PC-9 (cell line): Measurements from ENCODE around the gene CD38. TPM values are rescaled to one million over a fixed set of nuclear protein-coding genes. Genes with fewer than 3 reads are reported as not detected.
A peak's percentile ranks its signal among the peaks of the same experiment; 100 is the strongest.

Source experiments
- BruUV-seq: library from RNA; stranded (reverse); fragments of 400-500 nt; replicated peaks from 2 replicates; lab custom pipeline; 2021; lab: Mats Ljungman, UMichigan
- CTCF ChIA-PET: fragments of 300-600 bp; sonication (Branson Sonifier 250); formaldehyde crosslinking; loops from one replicate; lab custom pipeline; 2022; ENCODE audit warnings: antibody characterized with exemption; lab: Charles Lee
- POLR2A ChIA-PET: fragments of 300-600 bp; sonication (Branson Sonifier 250); formaldehyde crosslinking; loops from one replicate; lab custom pipeline; 2022; ENCODE audit warnings: antibody characterized with exemption; ENCODE audit not compliant: unreplicated experiment; lab: Charles Lee
- DNase-seq, 2 experiments: peaks; one replicate each; pipeline versions ENCODE4 v3.0.0 to v3.0.0-alpha.2; 2015 to 2022; ENCODE audit warnings: mixed read lengths in 1 of 2
- H2AFZ ChIP-seq: fragments of 200-600 bp; sonication (generic); 2 replicates; pipeline ENCODE4 v1.8.1; 2017; ENCODE audit warnings: antibody characterized with exemption
- H3F3A ChIP-seq: fragments of 200-600 bp; sonication (generic); 2 replicates; pipeline ENCODE4 v1.8.1; 2017; ENCODE audit warnings: antibody characterized with exemption, mild to moderate bottlenecking, low read depth; ENCODE audit not compliant: insufficient read depth
- H3K27ac ChIP-seq: fragments of 200-600 bp; sonication (generic); 2 replicates; pipeline ENCODE4 v1.6.1; 2016; ENCODE audit warnings: mixed run types
- H3K27me3 ChIP-seq: fragments of 200-600 bp; sonication (generic); 2 replicates; pipeline ENCODE4 v1.6.1; 2016; ENCODE audit warnings: low read depth, mixed run types; ENCODE audit not compliant: insufficient read depth
- H3K36me3 ChIP-seq: fragments of 200-600 bp; sonication (generic); 2 replicates; pipeline ENCODE4 v1.6.1; 2016; ENCODE audit warnings: low read depth, mixed run types
- H3K4me1 ChIP-seq: fragments of 200-600 bp; sonication (generic); replicated peaks from 2 replicates; pipeline ENCODE4 v1.6.1; 2016; ENCODE audit warnings: mixed run types; ENCODE audit not compliant: insufficient read depth
- H3K4me2 ChIP-seq: fragments of 200-600 bp; sonication (generic); 2 replicates; pipeline ENCODE4 v1.6.1; 2017; ENCODE audit warnings: mixed run types
- H3K4me3 ChIP-seq: fragments of 200-600 bp; sonication (generic); 2 replicates; pipeline ENCODE4 v1.6.1; 2016; ENCODE audit warnings: mixed run types
- H3K79me2 ChIP-seq: fragments of 200-600 bp; sonication (generic); 2 replicates; pipeline ENCODE4 v1.6.1; 2017; ENCODE audit warnings: low read depth, mixed run types
- H3K9me2 ChIP-seq: fragments of 200-600 bp; sonication (generic); 2 replicates; pipeline ENCODE4 v1.8.1; 2017; ENCODE audit warnings: mild to moderate bottlenecking; ENCODE audit not compliant: insufficient read depth
- H3K9me3 ChIP-seq: fragments of 200-600 bp; sonication (generic); 2 replicates; pipeline ENCODE4 v1.8.1; 2016; ENCODE audit warnings: low read depth; ENCODE audit not compliant: insufficient read depth
- H4K20me1 ChIP-seq: fragments of 200-600 bp; sonication (generic); 2 replicates; pipeline ENCODE4 v1.8.1; 2017; ENCODE audit not compliant: insufficient read depth
- CTCF ChIP-seq: fragments of 200-600 bp; sonication (generic); conservative IDR thresholded peaks from 2 replicates; pipeline ENCODE4 v1.6.1; 2017; ENCODE audit warnings: mixed run types, antibody characterized with exemption, mild to moderate bottlenecking, moderate library complexity
- EZH2 ChIP-seq: fragments of 200-600 bp; sonication (generic); IDR thresholded peaks from 2 replicates; pipeline ENCODE4 v1.8.0; 2017; ENCODE audit warnings: antibody characterized with exemption, low read depth
- intact Hi-C: fragments of 100-400 bp; cut with micrococcal nuclease; formaldehyde crosslinking; loops from one replicate; pipeline ENCODE4 v1.10.0; 2022; ENCODE audit not compliant: unreplicated experiment
- total RNA-seq: library from RNA; stranded (reverse); gene quantifications from 2 replicates; pipeline ENCODE4 v1.2.3, GENCODE V29; 2021

CD38 gene
- total RNA-seq, 1 experiment from 2014 or later = 0.90 TPM

DNA sequence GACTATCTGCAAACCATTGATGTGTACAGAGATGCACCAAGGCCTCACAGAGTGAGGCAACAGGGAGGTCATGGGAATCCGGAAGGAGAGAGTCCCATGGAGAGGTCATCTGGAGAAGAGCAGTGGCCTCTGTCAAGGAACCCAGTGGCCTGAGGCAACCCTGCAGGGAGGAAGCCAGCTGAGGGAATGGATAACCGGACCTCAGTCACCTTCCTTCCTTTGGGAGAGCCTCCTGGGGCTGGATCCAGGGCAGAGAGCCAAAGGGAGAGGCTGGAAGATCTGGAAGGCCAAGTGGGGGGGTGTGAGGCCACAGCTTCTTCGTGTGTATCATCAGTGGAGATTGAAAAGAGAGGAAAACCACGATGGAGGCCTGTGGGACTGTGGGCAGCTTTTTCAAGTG lies 24.3 kb upstream of the CD38 start:
- no peaks in the 10 kb centered on the region for H3K27me3 ChIP-seq
- no peaks in the 10 kb centered on the region for H3K9me2 ChIP-seq
- H3K79me2 ChIP-seq = no peaks in the 10 kb centered on the region
- POLR2A ChIA-PET = no interaction called here
- intact Hi-C loops = no loop called here
- no peak overlapping the region for H3K27ac ChIP-seq
- H3F3A ChIP-seq = no peaks in the 10 kb centered on the region
- no peaks in the 10 kb centered on the region for H3K36me3 ChIP-seq
- no peaks in the 10 kb centered on the region for H3K9me3 ChIP-seq
- no peak for DNase-seq
- no TSS peak for BruUV-seq
- no peaks in the 10 kb centered on the region for H4K20me1 ChIP-seq
- CTCF ChIA-PET = no interaction called here
- H3K4me1 ChIP-seq = no peaks in the 10 kb centered on the region
- H3K4me3 ChIP-seq = no peak overlapping the region
- no peak overlapping the region for H3K4me2 ChIP-seq
- TF ChIP-seq EZH2 = no peak
- TF ChIP-seq CTCF = no peak
- no peak overlapping the region for H2AFZ ChIP-seq

GRCh38 chr4:15754323-15754722 lies 23.8 kb upstream of the CD38 start:
- H4K20me1 ChIP-seq = no peaks in the 10 kb centered on the region
- no peaks in the 10 kb centered on the region for H3K36me3 ChIP-seq
- no peak overlapping the region for H2AFZ ChIP-seq
- H3K27me3 ChIP-seq = no peaks in the 10 kb centered on the region
- BruUV-seq = no TSS peak
- no peak for DNase-seq
- POLR2A ChIA-PET = no interaction called here
- intact Hi-C loops = no loop called here
- no peaks in the 10 kb centered on the region for H3K79me2 ChIP-seq
- H3K27ac ChIP-seq = no peak overlapping the region
- CTCF ChIA-PET = no interaction called here
- H3K9me2 ChIP-seq = no peaks in the 10 kb centered on the region
- no peak overlapping the region for H3K4me3 ChIP-seq
- no peak for TF ChIP-seq EZH2
- TF ChIP-seq CTCF = no peak
- H3K4me2 ChIP-seq = no peak overlapping the region
- no peaks in the 10 kb centered on the region for H3F3A ChIP-seq
- no peaks in the 10 kb centered on the region for H3K9me3 ChIP-seq
- H3K4me1 ChIP-seq = no peaks in the 10 kb centered on the region

DNA sequence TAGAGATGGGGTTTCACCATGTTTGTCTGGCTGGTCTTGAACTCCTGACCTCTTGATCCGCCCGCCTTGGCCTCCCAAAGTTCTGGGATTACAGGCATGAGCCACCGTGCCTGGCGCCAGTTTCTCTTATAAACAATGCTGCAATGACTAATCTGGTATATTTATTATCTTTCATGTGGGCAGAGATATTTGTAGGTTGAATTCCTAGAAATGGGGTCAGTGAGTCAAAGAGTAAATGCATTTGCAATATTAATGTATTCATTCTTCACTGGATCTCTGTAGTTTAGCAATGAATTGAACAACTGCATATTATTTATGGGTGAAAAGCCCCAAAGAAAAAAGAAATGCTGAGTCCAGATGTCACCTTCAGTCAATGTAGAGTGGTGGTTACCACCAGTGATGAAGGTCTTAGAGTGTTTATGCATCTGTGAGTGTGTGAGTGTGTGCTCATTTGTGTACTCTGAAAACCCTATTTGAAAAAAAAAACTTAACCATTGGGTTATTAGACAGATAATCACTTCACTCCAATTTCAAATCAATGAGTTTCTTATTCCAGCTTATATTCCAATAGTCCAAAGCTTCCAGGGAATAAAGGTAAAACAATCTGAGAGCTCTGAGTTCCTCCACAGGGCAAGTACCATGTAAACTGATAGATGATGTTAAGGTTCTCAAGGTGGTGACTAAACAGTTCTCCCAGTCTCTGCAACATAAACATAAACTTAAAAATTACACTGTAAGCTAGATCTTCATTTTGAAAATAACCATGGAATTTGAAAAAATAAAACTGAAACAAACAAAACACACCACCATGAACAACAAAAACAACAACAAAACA lies 22.6 kb upstream of the CD38 start:
- Histone ChIP-seq H3K79me2 (no peaks in the 10 kb centered on the region), H3K4me2 (no peak overlapping the region), H3F3A (no peaks in the 10 kb centered on the region), H3K27me3 (no peaks in the 10 kb centered on the region), H3K36me3 (no peaks in the 10 kb centered on the region), H3K4me3 (no peak overlapping the region), H4K20me1 (no peaks in the 10 kb centered on the region), H3K4me1 (no peaks in the 10 kb centered on the region), H2AFZ (no peak overlapping the region), H3K9me2 (no peaks in the 10 kb centered on the region), H3K9me3 (no peaks in the 10 kb centered on the region), H3K27ac (no peak overlapping the region)
- peak in 1 of 2 experiments; percentile 59 for DNase-seq
- POLR2A ChIA-PET = interaction anchor here (0.5 kb wide), 1 partner anchor 82 kb away, joined by 4 read pairs; no protein-coding TSS in a partner anchor
- BruUV-seq = no TSS peak
- intact Hi-C loops = no loop called here
- CTCF ChIA-PET = no interaction called here
- TF ChIP-seq EZH2 (no peak), CTCF (no peak)
